ENCODE results near the gene SAMD11.

The SAMD11 gene

DNA sequence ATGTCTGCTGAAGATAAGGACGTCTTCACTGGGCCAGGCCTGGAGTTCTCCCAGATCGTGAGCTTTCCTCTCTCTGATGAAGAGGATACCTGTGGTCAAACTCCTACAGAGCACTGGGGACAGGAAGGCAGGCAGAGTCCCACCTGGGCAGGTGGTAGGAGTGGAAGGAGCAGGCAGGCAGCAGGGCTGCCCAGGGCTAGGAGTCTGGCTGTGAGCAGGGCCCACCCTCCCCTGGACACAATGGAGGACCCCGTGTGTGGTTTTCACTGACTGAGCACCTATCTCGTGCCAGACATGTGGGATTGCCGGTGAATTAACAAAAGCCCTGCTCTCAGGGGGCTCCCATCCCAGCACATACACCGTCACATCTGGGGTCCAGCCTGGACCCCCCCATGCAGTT, 4.9 kb upstream of the SAMD11 start:
- DNase-seq: no peak

DNA sequence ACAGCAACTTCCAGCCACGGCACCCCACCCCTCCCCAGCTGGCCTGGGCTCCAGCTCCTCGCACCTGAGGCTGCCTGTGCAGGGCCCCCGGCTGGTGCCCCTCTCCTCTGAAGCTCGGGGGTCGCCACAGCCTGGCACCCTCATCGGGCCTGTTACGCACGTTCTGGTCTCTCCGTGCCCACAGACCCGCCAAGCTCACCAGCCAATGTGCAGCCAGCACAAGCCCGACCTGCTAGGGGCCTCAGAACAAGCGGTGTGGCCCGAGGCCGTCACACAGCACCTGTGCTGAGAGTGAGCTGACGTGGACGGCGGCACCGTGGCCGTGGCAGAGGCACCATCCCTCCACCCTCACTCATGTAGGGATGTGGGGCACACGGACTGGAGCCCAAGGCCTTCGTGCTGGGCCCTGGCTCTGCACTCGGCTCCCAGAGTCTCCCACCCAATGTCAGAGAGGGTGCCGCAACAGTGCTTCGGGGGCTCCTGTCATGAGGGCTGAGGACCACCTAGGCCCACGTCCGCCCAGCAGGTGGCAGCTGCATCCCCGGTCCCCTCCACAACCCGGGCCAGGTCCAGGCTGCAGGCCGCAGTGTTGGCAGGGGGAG, 4.4 kb upstream of the SAMD11 start:
- no peak for DNase-seq

DNA sequence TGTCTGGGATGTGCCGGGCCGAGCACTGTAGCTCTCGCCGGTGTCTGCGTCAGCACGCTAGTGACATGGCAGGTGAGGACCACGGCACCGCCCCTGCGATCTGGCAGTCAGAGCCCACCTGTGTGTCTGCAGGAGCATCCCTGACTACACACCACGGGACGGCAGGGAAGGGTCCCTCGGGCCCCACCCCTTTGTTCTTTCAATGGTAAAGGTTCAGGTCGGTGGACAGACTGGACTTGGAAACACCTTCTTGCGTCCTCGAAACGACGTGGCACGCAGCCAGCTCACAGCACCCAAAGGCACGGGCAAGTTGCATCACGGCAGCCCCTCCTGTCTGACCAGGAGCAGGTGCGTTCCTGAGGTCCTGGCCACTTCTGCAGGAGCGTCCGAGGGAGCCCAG, 3.7 kb upstream of the SAMD11 start:
- DNase-seq: no peak

DNA sequence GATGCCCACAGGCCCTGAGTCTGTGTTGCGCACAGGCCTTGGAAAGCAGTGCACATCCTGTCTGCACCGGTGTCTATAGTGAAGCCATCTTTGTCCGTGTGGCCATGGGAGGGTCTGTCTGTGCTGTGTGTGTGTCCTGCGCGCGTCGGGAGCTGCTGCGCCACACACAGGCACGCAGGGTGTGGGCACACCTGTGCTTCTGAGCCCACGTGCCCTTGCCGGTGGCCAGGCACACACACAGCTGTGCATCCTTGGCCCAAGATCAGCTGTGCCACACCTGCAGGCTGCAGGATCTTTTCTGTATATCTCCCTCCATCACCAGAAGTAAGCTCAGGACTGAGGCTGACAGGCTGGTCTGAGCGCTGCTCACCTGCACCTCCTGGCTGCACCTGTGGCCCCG, 3.2 kb upstream of the SAMD11 start:
- DNase-seq: no peak

DNA sequence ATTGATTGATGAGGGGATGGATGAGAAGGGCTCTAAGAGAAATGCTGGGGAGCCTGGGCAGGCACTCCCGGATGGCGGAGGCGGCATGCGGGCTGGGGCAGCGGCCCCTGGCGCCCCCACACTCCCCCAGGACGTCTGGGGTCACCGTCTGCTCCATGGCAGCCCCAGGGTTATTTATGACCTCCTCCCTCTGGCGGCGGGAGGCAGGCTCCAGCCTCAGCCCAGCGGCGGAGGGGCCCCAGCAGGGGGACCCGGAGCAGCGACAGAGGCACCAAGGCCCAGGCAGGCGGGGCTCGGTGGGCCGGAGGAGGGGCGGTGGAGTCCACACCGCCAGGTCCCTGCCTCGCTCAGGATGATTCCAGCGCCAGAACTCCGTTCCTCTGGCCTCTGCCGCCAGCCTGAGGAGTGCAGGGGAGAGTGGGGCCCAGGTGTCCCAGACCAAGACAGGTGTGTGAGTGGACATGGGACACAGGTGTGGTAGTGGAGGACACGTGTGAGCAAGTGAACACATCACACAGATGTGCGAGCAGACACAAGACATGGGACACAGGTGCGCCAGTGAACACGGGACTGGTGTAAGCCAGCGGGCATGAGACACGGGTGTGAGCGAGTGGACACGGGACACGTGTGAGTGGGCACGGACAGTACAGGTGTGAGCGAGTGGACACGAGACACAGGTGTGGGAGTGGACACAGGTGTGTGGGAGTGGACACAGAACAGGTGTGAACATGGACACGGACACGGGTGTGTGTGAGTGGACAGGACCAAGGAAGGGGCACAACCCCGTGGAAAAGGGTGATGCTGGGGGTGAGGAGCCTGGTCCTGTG, 2.5 kb upstream of the SAMD11 start:
- no peak for DNase-seq

DNA sequence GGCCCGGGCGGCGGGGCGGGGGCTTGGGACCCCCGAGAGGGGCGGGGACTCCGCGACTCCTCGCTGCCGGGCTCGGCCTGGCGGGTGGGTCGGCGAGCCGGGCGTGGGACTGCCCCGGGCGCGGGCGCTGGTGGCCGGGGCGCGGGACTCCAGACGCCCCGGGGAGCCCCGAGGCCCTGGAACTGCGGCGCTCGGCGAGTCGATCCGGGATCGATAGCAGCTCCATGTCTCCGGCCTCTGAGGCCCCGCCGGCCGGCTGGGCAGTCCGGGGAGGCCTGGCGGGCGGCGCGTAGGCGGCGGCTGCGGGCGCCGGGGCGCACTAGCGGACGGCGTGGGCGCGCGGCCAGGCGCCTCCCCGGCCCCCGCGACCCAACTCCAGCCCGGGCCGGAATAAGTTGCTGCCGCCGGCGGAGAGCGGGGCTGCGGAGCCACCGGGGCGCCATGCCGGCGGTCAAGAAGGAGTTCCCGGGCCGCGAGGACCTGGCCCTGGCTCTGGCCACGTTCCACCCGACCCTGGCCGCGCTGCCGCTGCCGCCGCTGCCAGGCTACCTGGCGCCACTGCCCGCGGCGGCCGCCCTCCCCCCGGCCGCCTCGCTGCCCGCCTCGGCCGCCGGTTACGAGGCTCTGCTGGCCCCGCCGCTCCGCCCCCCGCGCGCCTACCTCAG, 400 bp downstream of the SAMD11 start:
- DNase-seq: no peak

DNA sequence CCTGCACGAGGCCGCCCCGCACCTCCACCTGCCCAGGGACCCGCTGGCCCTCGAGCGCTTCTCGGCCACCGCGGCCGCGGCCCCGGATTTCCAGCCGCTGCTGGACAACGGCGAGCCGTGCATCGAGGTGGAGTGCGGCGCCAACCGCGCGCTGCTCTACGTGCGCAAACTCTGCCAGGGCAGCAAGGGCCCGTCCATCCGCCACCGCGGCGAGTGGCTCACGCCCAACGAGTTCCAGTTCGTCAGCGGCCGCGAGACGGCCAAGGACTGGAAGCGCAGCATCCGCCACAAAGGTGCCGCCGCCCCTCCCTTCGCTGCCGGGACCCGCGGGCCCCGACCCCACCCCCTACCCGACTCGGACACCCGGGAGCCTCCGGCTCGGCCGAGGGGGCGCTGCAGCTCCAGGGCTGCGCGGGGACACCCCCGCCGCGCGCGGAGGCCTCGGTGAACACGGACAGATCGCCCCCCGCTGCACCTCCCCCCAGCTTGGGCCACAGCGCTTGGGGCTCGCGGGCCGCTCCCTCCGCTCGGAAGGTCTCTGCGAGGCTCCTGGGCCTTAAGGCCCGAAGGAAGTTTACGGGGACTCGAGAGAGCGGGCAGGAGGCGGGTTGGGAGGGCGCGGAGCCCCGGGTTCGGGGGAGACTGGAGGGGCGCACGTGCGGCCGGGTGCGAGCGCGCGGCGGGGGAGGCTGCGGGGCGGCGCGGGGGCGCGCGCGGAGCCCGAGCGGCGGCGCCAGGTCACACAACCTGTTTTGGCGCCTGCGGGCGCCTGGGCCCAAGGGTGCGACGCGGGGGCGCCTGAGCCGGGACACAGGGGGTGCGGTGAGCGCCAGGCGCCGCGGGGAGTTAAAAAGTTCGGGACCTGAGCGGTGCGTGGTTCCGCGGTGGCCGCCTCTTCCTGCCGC, 1.2 kb downstream of the SAMD11 start:
- DNase-seq: no peak

DNA sequence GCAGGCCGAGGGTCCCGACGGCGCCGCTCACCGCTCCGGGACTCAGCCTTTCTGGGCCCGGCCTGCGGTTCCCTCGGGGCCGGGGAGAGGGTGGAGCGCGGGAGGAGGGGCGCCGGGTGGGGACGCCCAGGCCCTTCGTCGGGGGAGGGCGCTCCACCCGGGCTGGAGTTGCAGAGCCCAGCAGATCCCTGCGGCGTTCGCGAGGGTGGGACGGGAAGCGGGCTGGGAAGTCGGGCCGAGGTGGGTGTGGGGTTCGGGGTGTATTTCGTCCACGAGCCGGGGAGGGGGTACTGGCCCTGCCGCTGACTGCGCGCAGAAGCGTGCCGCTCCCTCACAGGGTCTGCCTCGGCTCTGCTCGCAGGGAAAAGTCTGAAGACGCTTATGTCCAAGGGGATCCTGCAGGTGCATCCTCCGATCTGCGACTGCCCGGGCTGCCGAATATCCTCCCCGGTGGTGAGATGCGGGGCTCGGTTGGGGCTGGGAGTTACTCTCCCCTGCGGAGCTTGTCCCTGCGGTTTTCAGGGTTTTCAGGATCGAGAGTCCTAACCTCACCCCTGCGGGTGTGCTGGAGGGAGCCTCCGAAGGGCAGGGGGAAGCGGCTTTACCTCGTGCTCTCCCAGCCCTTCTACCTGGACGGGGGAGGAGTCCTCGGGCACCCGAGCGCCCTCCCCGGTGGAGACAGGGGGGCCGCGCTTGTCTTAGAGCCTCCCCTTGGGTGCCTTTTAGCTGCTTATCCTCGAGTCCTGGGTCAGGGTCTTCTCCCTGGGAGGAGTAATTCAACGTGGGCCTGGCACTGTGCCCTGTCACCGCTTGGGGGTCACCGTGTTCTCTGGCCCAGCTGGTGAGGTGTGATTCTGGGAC, 2.1 kb downstream of the SAMD11 start:
- DNase-seq: no peak

DNA sequence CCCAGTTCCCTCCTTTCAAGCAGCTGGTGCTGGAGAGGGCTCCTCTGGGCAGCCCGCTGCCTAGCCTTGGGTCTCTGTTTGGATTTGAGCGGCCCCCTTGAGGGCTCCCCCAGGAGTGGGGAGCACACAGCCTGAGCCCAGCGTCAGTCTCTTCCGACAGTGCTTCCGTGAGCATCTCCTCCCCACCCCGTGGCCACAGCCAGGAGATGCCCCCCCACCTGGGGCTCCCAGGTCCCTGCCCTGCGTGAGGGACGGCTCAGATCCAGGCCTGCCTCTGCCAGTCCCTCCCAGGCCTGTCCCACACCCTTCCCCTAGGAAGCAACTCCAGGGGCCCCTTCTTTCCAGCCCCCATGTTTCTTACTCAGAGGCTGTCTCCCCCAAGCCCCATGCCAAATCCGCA, 3.5 kb downstream of the SAMD11 start:
- no peak for DNase-seq

DNA sequence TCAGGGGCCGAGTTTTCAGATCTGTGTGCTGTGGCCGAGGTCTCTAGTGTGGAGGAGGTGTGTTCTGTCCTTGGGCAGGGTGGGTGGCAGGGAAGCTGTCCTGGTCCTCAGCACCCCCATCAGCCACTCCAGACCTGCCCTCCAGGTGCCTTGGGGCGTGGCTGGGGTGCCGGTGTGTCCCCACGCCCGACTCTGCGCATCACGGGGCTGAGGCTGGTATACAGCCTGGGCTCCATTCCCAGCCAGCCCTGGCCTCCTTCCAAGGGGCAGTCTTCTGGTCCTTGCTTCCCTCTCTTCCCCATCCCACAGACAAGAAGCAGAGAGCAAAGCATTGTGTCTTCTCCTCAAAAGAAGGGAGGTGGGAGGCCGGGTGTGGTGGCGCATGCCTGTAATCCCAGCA, 4.0 kb downstream of the SAMD11 start:
- no peak for DNase-seq

DNA sequence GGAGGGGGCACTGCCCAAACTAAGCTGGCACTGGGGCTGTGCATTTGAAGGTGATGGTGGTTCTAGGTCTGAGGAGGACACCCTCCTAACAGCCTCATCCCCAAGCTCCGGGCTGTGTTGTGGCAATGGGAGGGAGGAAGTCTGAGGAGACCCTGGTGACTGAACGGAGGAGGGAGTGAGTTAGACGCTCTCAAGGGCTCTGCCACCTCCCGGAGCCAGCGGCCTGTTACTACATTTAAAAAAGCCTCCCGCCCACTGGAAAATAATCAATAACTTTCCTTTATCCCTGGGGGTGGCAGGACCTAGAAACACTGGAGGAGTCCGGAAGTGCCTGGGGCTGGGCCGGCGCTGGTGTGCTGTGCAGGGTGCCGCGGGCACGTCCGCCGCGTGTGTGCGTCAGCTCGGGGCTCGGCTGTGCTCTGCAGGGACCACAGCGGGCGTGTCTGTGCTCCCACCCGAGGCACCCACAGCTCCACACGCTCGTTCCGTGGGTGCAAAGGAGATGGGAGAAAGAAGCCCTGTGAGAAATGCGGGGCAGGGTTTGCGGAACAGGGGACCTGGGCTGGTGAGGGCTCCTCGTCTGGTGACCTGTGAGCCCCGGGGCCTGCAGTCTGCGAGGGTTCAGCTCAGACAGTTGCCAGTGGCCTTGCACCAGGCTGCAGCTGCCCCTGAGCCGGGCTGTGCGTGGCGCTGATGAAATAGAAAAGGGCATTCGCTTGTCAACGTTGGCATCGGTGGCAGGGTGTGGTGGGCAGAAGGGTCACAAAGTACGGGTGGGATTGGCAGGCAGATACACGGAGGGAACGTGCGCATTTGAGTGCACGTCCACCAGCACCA, 5.3 kb downstream of the SAMD11 start:
- no peak for DNase-seq

DNA sequence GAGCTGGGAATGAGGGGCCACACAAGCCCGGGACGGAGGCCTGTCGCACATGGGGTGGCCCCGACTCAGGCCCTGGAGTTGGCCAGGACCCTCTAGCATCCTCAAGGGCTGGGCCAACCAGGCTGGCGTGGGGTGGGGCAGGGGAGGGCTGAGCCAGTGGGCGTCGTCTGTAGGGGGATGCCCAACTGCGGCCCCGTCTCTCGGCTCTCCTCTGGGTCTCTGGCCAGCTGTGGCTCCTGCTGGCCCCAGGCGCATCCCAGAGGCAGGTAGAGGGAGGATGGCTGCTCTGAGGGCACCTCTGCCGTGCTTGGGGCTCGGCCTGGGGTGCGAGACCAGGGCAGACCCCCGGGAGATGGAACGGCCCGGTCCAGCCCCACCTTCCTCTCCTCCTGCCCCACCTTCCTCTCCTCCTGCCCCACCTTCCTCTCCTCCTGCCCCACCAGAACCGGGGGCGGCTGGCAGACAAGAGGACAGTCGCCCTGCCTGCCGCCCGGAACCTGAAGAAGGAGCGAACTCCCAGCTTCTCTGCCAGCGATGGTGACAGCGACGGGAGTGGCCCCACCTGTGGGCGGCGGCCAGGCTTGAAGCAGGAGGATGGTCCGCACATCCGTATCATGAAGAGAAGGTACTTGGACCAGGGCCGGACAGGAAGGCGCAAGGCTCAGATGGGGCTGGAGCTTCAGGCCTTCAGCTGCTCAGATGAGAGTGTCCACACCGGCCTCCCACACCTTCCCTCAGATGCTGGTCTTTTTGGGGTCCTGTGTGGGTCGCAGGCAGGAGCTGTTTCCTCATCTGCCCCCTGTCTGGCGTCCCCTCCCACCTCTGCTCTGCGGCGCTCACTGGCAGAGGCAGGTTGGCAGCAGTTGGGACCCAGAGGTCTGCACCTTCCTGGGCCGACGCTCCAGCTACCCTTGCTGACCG, 6.2 kb downstream of the SAMD11 start:
- no peak for DNase-seq

DNA sequence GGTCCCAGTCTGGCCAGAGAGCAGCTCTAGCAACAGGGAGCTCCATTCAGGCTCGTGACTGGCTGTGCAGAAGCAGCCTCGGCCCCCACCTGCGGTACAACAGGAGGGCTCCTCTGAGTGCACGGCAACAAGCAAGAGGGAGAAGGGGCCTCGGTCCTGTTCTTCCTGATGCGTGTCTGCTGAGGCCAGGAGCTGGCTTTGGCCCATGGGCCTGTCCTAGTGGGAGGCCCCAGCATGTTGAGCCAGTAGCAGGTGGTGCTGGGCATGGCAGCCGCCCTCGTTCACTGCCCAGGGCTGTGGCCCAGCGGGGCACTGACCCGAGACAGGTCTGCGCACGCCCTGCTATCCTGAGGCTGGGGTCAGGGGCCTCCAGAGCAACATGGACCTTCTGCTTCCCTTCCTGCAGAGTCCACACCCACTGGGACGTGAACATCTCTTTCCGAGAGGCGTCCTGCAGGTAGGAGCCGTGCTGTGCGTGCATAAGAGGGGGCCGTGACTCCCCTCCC, 7.0 kb downstream of the SAMD11 start:
- no peak for DNase-seq

DNA sequence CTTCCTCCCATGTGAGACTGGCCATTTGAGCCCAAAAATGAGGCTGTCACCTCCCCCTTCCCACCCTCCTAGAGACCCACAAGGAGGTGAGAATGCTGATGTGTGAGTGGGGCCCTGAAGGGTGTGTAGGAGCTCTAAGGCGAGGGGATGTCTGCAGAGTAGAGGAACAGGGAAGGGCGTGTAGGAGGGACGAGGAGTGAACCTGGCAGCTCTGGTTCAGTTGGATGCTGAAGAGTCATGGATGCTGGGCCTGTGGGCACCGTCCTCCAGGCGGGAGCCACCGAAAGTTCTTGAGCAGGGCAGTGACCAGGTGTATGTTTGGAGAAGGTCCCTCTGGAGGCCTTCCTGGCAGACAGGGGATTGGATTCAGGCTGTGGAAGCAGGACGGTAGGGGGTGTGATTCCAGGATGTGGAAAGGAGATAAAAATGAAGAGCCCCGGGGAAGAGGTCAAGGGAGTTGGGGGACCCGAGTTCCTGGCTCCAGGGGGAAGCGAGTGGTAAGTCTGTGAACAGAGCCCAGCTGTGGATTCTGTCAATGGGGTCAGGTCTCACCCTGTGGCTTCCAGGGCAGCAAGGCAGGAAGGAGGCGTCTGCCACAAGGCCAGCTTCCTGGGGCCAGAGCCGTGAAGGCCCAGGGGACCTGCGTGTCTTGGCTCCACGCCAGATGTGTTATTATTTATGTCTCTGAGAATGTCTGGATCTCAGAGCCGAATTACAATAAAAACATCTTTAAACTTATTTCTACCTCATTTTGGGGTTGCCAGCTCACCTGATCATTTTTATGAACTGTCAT, 7.9 kb downstream of the SAMD11 start:
- DNase-seq: no peak

DNA sequence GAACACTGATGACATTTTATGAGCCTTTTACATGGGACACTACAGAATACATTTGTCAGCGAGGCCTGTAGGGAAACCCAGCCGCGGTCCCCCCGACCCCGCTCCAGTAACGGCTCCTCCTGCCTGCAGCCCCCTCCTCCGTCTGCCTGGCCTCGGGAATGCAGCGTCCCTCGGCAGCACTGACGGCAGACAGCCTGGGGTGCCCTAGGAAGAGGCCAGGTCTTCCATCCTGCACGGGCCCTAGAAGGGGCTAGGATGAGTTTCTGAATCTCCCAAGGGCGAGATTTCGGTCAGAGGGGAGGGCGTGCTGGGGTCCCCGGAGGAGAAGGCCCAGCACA, 8.4 kb downstream of the SAMD11 start:
- DNase-seq: no peak

DNA sequence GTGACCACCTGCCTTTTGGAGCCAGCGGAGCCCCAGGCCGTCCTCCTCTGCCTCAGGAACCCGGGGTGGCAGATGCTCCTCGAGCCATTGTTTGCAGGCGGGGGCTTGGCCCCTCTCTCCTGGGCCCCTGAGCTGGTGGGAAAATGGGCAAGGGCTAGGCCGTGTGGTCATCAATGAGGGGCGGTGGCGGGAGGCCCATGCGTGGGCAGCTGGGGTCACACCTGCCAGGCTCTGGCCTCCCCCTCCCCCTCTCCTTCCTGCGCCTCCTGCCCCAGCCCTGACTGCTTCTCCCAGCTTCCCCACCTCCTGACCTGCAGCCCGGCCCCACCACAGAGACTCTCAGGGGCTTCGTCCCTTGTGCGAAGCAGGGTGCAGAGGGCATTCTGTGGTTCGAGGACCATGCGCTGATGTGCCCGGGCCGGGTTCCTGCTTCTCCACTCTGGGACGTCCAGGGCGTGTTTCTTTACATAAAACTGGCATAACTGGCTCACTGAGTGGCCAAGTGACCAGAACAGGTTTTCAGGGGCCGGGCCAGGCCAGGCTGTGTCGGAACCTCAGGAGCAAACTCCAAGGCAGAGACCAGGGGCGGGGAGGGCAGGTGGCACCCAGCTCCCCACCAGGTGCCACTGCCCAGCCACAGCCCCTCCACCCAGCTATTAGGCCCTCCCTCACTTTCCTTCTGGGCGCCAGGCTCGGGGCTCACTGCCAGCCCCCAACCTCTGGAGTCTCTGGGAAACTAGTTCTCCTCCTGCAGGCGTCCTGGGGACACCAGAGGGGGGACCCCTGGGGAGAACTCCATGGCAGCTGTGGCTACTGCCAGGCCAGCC, 9.3 kb downstream of the SAMD11 start:
- no peak for DNase-seq

DNA sequence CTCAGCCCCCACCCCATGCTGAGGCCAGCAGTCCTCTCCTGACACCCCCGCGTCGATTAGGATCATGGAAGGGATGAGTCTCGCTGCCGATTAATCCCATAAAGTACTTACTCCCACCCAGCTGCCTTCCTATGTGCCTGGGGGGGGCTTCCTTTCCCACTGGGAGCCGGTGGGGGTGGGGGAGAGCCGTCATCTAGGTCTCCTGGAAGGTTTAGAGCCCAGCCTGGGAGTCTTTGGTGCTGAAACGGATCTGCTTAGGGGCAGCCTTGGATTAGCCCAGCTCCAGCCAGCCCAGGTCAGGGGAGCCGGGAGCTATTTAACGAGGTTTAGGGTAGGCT, 9.8 kb downstream of the SAMD11 start:
- DNase-seq: no peak

DNA sequence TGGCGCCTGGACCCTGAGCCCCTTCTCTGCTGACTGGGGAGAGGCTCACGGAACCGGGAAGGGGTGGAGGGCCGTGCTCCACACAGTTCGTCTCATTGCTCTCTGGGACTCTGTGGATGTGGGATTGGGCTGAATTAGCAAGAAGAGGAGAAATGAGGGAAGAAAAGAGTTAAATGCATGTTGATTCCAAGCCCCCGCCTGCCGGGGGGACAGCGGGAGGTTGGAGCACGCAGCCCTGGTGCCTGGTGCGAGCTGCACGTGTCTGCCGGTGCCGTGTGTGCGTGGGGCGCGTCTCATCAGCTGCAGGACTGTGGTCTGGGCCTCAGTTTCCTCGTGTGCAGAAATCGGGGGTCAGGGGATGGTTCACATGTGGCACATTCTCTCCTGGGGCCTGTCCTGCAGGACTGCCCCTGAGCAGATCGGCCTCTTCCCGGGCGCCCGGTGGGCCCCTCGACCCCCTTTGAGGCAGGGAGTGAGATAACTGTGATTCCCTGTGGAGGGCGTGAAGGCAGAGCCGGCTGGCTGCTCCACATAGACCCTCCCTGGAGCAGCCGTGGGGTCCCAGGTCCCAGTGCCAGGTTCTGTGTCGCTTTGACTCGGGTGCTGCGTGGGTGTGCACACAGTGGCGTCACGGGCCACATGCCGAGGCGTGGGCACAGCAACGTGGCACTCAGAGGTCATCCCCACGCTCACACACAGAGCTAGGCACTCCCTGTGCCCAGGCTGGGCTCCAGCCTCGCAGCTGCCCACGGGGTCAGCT, 11.4 kb downstream of the SAMD11 start:
- DNase-seq: no peak

All from GOT3 (cell line).